Skeletal muscle tissue (tissue), 4 donors: ENCODE measurements around the gene WHAMM. TPM values are rescaled to one million over a fixed set of nuclear protein-coding genes. Genes with fewer than 3 reads are reported as not detected.
A peak's percentile ranks its signal among the peaks of the same experiment; 100 is the strongest.
"Not testable (repeated sequence)": the region's sequence is repeated elsewhere in the genome, so short reads cannot be mapped to it uniquely, and the experiment has no call there.

ENCODE experiments used
- H3K27ac ChIP-seq: one replicate; pipeline ENCODE4 v1.7.0; 2013; ENCODE audit warnings: mild to moderate bottlenecking, low read depth, low read length, inconsistent platforms
- H3K27me3 ChIP-seq, 3 donors: one replicate each; pipeline ENCODE4 v1.7.0; 2013; ENCODE audit warnings: low read length in 3 of 3; ENCODE audit not compliant: control insufficient read depth in 3 of 3, insufficient read depth in 3 of 3
- H3K36me3 ChIP-seq, 3 donors: one replicate each; pipeline ENCODE4 v1.7.0; 2013; ENCODE audit warnings: low read length in 3 of 3; ENCODE audit not compliant: control insufficient read depth in 3 of 3, insufficient read depth in 3 of 3
- H3K4me1 ChIP-seq, 3 donors: one replicate each; pipeline ENCODE4 v1.7.0; 2013; ENCODE audit warnings: low read length in 3 of 3, mild to moderate bottlenecking in 3 of 3; ENCODE audit not compliant: control insufficient read depth in 3 of 3, insufficient read depth in 3 of 3
- H3K4me3 ChIP-seq, 3 donors: one replicate each; pipeline ENCODE4 v1.7.0; 2013; ENCODE audit warnings: low read length in 3 of 3
- H3K9ac ChIP-seq, 3 donors: one replicate each; pipeline ENCODE4 v1.7.0; 2013; ENCODE audit warnings: low read length in 3 of 3, mild to moderate bottlenecking in 3 of 3, moderate library complexity in 2 of 3, low read depth in 1 of 3
- H3K9me3 ChIP-seq, 3 donors: one replicate each; pipeline ENCODE4 v1.7.0; 2013; ENCODE audit warnings: low read length in 3 of 3; ENCODE audit not compliant: control insufficient read depth in 3 of 3
- total RNA-seq: library from RNA; depleted of rRNA; stranded (reverse); fragments of >200 nt; gene quantifications from one replicate; pipeline ENCODE4 v1.2.3, GENCODE V29; 2014
- donor health status: Osteomylitis.

The WHAMM gene
- total RNA-seq, 1 donor from 2014 or later = 6.8 TPM

GRCh38 chr15:82810890-82811426 is 1.5 kb downstream of the WHAMM start:
- H3K27ac ChIP-seq = peak overlapping the region; percentile 99
- H3K4me3 ChIP-seq = peak overlapping the region; percentile 80 to 94 (median 91)
- H3K9me3 ChIP-seq = no peaks in the 10 kb centered on the region
- peaks cover 26 to 34% (median 30%) of the 10 kb centered on the region in 3 donors for H3K4me1 ChIP-seq
- peaks cover 2 to 14% (median 10%) of the 10 kb centered on the region in 3 donors for H3K36me3 ChIP-seq
- H3K27me3 ChIP-seq = no peaks in the 10 kb centered on the region
- peak overlapping the region; percentile 98 to 99 (median 98) for H3K9ac ChIP-seq

GRCh38 chr15:82812994-82813393 is 3.6 kb downstream of the WHAMM start:
- H3K27me3 ChIP-seq = no peaks in the 10 kb centered on the region
- H3K36me3 ChIP-seq = peaks cover 7 to 29% (median 22%) of the 10 kb centered on the region in 3 donors
- H3K27ac ChIP-seq = no peak overlapping the region
- no peak overlapping the region for H3K9ac ChIP-seq
- no peak overlapping the region for H3K4me3 ChIP-seq
- H3K4me1 ChIP-seq = peaks cover 17 to 22% (median 19%) of the 10 kb centered on the region in 3 donors
- no peaks in the 10 kb centered on the region for H3K9me3 ChIP-seq

- Histone ChIP-seq H3K27ac (no peak overlapping the region), H3K36me3 (peaks cover 20 to 45% (median 39%) of the 10 kb centered on the region in 3 donors), H3K9ac (no peak overlapping the region), H3K9me3 (no peaks in the 10 kb centered on the region), H3K4me1 (no peaks in the 10 kb centered on the region), H3K4me3 (no peak overlapping the region), H3K27me3 (no peaks in the 10 kb centered on the region)
Measured at GRCh38 chr15:82820128-82820527, 10.7 kb downstream of the WHAMM start.

GRCh38 chr15:82821396-82821795 is 12.0 kb downstream of the WHAMM start:
- H3K36me3 ChIP-seq = peaks cover 22 to 55% (median 45%) of the 10 kb centered on the region in 3 donors
- not testable (repeated sequence) for H3K9ac ChIP-seq, H3K4me1 ChIP-seq, H3K4me3 ChIP-seq, H3K9me3 ChIP-seq, H3K27ac ChIP-seq, H3K27me3 ChIP-seq

GRCh38 chr15:82821851-82822250 is 12.4 kb downstream of the WHAMM start:
- H3K9ac ChIP-seq, H3K27me3 ChIP-seq, H3K9me3 ChIP-seq, H3K4me1 ChIP-seq, H3K27ac ChIP-seq, H3K4me3 ChIP-seq: not testable (repeated sequence)
- H3K36me3 ChIP-seq = peaks cover 22 to 55% (median 45%) of the 10 kb centered on the region in 3 donors

DNA sequence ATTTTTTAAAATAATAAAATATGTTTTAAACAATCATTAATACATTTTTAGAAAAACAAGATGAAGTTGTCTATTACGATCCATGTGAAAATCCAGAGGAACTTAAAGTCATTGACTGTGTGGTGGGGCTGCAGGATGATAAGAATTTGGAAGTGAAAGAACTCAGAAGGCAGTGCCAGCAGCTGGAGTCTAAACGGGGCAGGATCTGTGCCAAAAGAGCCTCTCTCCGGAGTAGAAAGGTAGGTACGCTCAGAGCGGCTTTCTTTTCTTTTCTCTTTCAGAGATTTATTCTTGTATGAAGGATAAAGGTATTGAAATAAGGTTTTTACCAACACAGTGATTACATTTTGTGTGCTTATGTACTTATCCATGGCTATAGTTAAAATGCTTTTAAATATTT is 13.6 kb downstream of the WHAMM start:
- no peaks in the 10 kb centered on the region for H3K4me1 ChIP-seq
- no peak overlapping the region for H3K9ac ChIP-seq
- no peak overlapping the region for H3K4me3 ChIP-seq
- H3K9me3 ChIP-seq = no peaks in the 10 kb centered on the region
- no peak overlapping the region for H3K27ac ChIP-seq
- H3K36me3 ChIP-seq = peaks cover 26 to 56% (median 48%) of the 10 kb centered on the region in 3 donors
- H3K27me3 ChIP-seq = no peaks in the 10 kb centered on the region

- no peak overlapping the region for H3K9ac ChIP-seq
Measured at GRCh38 chr15:82828075-82828474, 18.6 kb downstream of the WHAMM start.

DNA sequence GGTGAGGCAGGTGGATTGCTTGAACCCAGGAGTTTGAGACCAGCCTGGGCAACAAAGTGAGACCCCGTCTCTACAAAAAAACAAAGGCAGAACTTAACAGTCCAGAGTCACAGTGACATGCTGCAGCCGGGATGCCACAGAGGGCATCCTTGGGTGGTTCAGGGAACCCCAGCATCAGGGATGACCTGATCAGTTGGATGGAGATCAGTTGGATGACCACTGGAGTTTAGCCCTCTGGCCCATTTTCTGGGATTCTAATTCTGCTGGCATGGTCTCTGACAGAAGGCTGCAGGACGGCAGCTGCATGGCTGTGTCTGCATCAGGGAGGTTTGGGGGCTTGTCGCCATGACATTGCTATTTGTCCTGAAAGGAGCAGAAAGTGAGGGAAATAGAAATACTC is 19.8 kb downstream of the WHAMM start:
- Histone ChIP-seq H3K9me3 (no peaks in the 10 kb centered on the region), H3K27ac (no peak overlapping the region), H3K27me3 (no peaks in the 10 kb centered on the region), H3K4me3 (no peak overlapping the region), H3K9ac (no peak overlapping the region), H3K36me3 (peaks cover 46 to 84% (median 77%) of the 10 kb centered on the region in 3 donors), H3K4me1 (no peaks in the 10 kb centered on the region)

More at GRCh38 chr15:82828075-82828474, 18.6 kb downstream of the WHAMM start:
- Histone ChIP-seq H3K4me1 (no peaks in the 10 kb centered on the region), H3K36me3 (peaks cover 44 to 78% (median 72%) of the 10 kb centered on the region in 3 donors), H3K4me3 (no peak overlapping the region), H3K27ac (no peak overlapping the region), H3K9me3 (no peaks in the 10 kb centered on the region), H3K27me3 (no peaks in the 10 kb centered on the region)

GRCh38 chr15:82830427-82831173 is 21.2 kb downstream of the WHAMM start:
- peaks cover 53 to 82% (median 79%) of the 10 kb centered on the region in 3 donors for H3K36me3 ChIP-seq
- H3K4me3 ChIP-seq = no peak overlapping the region
- no peak overlapping the region for H3K27ac ChIP-seq
- no peaks in the 10 kb centered on the region for H3K4me1 ChIP-seq
- H3K9ac ChIP-seq = no peak overlapping the region
- H3K27me3 ChIP-seq = no peaks in the 10 kb centered on the region
- no peaks in the 10 kb centered on the region for H3K9me3 ChIP-seq

- peaks cover 61 to 82% (median 79%) of the 10 kb centered on the region in 3 donors for H3K36me3 ChIP-seq
- H3K9me3 ChIP-seq = no peaks in the 10 kb centered on the region
- no peaks in the 10 kb centered on the region for H3K27me3 ChIP-seq
- H3K4me3 ChIP-seq = no peak overlapping the region
- no peak overlapping the region for H3K27ac ChIP-seq
- no peaks in the 10 kb centered on the region for H3K4me1 ChIP-seq
- H3K9ac ChIP-seq = peak overlapping the region in 1 of 3 donors; percentile 12
Measured at GRCh38 chr15:82831894-82832600, 22.6 kb downstream of the WHAMM start.
